ENCODE results near the gene YY2. TPM values are rescaled to one million over a fixed set of nuclear protein-coding genes. Genes with fewer than 3 reads are reported as not detected.

The YY2 gene
- total RNA-seq, 4 donors from 2014 or later, result 1.2 to 2.4 (median 1.6) TPM; not detected in 1

GRCh38 chrX:21856504-21856903 lies 717 bp downstream of the YY2 start:
- intact Hi-C loops (cut with DNase I; ENCODE audit: low total_unique reads), result no loop called here
- in situ Hi-C loops (cut with MboI; ENCODE audit: low pct_ligation_motif_present in 1 of 4, low pct_unique_long_range_greater_than_20kb in 1 of 4, low sequenced_read_pairs in 3 of 4), result no loop called here
- Histone ChIP-seq H3K9me3 (no peaks in the 10 kb centered on the region), H3K4me1 (no peaks in the 10 kb centered on the region), H3K36me3 (no peaks in the 10 kb centered on the region), H3K4me3 (no peak overlapping the region), H3K27me3 (no peaks in the 10 kb centered on the region), H3K27ac (no peak overlapping the region)
- TF ChIP-seq POLR2A (IDR thresholded peaks at IDR 0.05) (no peak), EP300 (IDR thresholded peaks at IDR 0.05; ENCODE audit: low read depth) (no peak), POLR2AphosphoS5 (IDR thresholded peaks at IDR 0.05) (no peak)
- TF ChIP-seq, protein P1, sequence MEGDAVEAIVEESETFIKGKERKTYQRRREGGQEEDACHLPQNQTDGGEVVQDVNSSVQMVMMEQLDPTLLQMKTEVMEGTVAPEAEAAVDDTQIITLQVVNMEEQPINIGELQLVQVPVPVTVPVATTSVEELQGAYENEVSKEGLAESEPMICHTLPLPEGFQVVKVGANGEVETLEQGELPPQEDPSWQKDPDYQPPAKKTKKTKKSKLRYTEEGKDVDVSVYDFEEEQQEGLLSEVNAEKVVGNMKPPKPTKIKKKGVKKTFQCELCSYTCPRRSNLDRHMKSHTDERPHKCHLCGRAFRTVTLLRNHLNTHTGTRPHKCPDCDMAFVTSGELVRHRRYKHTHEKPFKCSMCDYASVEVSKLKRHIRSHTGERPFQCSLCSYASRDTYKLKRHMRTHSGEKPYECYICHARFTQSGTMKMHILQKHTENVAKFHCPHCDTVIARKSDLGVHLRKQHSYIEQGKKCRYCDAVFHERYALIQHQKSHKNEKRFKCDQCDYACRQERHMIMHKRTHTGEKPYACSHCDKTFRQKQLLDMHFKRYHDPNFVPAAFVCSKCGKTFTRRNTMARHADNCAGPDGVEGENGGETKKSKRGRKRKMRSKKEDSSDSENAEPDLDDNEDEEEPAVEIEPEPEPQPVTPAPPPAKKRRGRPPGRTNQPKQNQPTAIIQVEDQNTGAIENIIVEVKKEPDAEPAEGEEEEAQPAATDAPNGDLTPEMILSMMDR (IDR thresholded peaks at IDR 0.05), result no peak
- WGBS, 2 donors (ENCODE audit: low coverage in 1 of 2), result 96% methylated on average over 21 of the region's 21 CpGs; no CpG with 5 or more reads in 1 of the 2 donors
- no peak for DNase-seq

- in situ Hi-C loops (cut with MboI; ENCODE audit: low pct_ligation_motif_present in 1 of 4, low pct_unique_long_range_greater_than_20kb in 1 of 4, low sequenced_read_pairs in 3 of 4), result no loop called here
- TF ChIP-seq EP300 (IDR thresholded peaks at IDR 0.05; ENCODE audit: low read depth), result no peak
- TF ChIP-seq, protein P1 (IDR thresholded peaks at IDR 0.05), result no peak
- Histone ChIP-seq H3K27me3 (no peaks in the 10 kb centered on the region), H3K4me3 (no peak overlapping the region), H3K9me3 (no peaks in the 10 kb centered on the region), H3K27ac (no peak overlapping the region), H3K36me3 (no peaks in the 10 kb centered on the region), H3K4me1 (no peaks in the 10 kb centered on the region)
- intact Hi-C loops (cut with DNase I; ENCODE audit: low total_unique reads), result no loop called here
- no peak for DNase-seq
- WGBS, 2 donors (ENCODE audit: low coverage in 1 of 2), result 100% methylated on average over 1 of the region's 1 CpG; no CpG with 5 or more reads in 1 of the 2 donors
These were observed 7.5 kb downstream of the YY2 start for GRCh38 chrX:21863241-21863640.

GRCh38 chrX:21865436-21865835 lies 9.6 kb downstream of the YY2 start:
- H3K9me3 ChIP-seq, result no peaks in the 10 kb centered on the region

DNA sequence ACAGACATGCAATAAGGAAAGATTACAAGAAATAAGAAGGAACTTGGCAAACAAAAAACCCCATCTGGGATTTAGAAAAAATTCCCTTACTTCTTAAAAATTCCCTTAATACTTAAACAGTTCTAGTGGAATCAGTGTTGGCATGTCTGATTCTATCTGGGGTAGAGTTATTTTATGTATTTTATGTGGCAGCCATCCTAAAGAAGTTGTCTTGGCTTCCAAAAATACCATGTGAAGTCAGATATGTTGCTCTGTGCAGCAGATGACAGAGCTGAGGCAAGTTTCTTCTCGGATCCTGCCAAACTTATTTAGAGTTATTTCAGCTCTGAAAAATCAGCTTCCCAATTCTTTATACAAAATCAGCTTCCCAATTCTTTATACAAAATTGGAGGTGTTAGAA lies 14.7 kb downstream of the YY2 start:
- 67% methylated on average over 1 of the region's 1 CpG; no CpG with 5 or more reads in 1 of the 2 donors for WGBS, 2 donors (ENCODE audit: low coverage in 1 of 2)
- in situ Hi-C loops (cut with MboI; ENCODE audit: low pct_ligation_motif_present in 1 of 4, low pct_unique_long_range_greater_than_20kb in 1 of 4, low sequenced_read_pairs in 3 of 4), result no loop called here
- no peak for DNase-seq
- no peaks in the 10 kb centered on the region for H3K9me3 ChIP-seq
- TF ChIP-seq POLR2AphosphoS5 (IDR thresholded peaks at IDR 0.05), result no peak
- no peak for TF ChIP-seq EP300 (IDR thresholded peaks at IDR 0.05; ENCODE audit: low read depth)
- TF ChIP-seq, protein P1 (IDR thresholded peaks at IDR 0.05), result no peak
- no peak for TF ChIP-seq POLR2A (IDR thresholded peaks at IDR 0.05)
- no peaks in the 10 kb centered on the region for H3K27me3 ChIP-seq
- no peaks in the 10 kb centered on the region for H3K4me1 ChIP-seq
- H3K4me3 ChIP-seq, result no peak overlapping the region
- no peak overlapping the region for H3K27ac ChIP-seq
- intact Hi-C loops (cut with DNase I; ENCODE audit: low total_unique reads), result loop anchor here (5.0 kb wide), 1 partner anchor 1408 kb away; no protein-coding TSS in a partner anchor
- H3K36me3 ChIP-seq, result no peaks in the 10 kb centered on the region

More at GRCh38 chrX:21865436-21865835, 9.6 kb downstream of the YY2 start:
- H3K27me3 ChIP-seq, result no peaks in the 10 kb centered on the region
- intact Hi-C loops (cut with DNase I; ENCODE audit: low total_unique reads), result no loop called here
- H3K36me3 ChIP-seq, result no peaks in the 10 kb centered on the region
- H3K4me3 ChIP-seq, result no peak overlapping the region
- TF ChIP-seq POLR2A (IDR thresholded peaks at IDR 0.05), result no peak
- TF ChIP-seq, protein P1 (IDR thresholded peaks at IDR 0.05), result no peak
- no peak for TF ChIP-seq EP300 (IDR thresholded peaks at IDR 0.05; ENCODE audit: low read depth)
- no peak for TF ChIP-seq POLR2AphosphoS5 (IDR thresholded peaks at IDR 0.05)
- no peak for DNase-seq
- no peak overlapping the region for H3K27ac ChIP-seq
- in situ Hi-C loops (cut with MboI; ENCODE audit: low pct_ligation_motif_present in 1 of 4, low pct_unique_long_range_greater_than_20kb in 1 of 4, low sequenced_read_pairs in 3 of 4), result no loop called here
- no peaks in the 10 kb centered on the region for H3K4me1 ChIP-seq

Data from transverse colon (tissue), 4 donors.